GM06990 (cell line): Measurements from ENCODE around the gene GIT1.

Experiments
- DNase-seq: peaks from one replicate; pipeline ENCODE4 v3.0.0-alpha.2; 2011; ENCODE audit not compliant: insufficient read length; ENCODE audit errors: extremely low read depth
- H3K27me3 ChIP-seq: replicated peaks from 2 replicates; pipeline ENCODE4 v1.6.0; 2011; ENCODE audit warnings: low read length; ENCODE audit not compliant: control insufficient read depth, insufficient read depth
- H3K36me3 ChIP-seq: 2 replicates; pipeline ENCODE4 v1.5.1; 2011; ENCODE audit warnings: low read length; ENCODE audit not compliant: control insufficient read depth, insufficient read depth
- H3K4me3 ChIP-seq: replicated peaks from 2 replicates; pipeline ENCODE4 v1.5.1; 2011; ENCODE audit warnings: low read depth, mild to moderate bottlenecking, control low read depth, low read length
- TF ChIP-seq, protein P1 (sequence below): IDR thresholded peaks from 2 replicates; pipeline ENCODE4 v1.5.1; 2011; ENCODE audit warnings: low read length, control low read depth, mild to moderate bottlenecking, inconsistent platforms; ENCODE audit not compliant: insufficient read depth, poor library complexity, severe bottlenecking

The GIT1 gene

DNA sequence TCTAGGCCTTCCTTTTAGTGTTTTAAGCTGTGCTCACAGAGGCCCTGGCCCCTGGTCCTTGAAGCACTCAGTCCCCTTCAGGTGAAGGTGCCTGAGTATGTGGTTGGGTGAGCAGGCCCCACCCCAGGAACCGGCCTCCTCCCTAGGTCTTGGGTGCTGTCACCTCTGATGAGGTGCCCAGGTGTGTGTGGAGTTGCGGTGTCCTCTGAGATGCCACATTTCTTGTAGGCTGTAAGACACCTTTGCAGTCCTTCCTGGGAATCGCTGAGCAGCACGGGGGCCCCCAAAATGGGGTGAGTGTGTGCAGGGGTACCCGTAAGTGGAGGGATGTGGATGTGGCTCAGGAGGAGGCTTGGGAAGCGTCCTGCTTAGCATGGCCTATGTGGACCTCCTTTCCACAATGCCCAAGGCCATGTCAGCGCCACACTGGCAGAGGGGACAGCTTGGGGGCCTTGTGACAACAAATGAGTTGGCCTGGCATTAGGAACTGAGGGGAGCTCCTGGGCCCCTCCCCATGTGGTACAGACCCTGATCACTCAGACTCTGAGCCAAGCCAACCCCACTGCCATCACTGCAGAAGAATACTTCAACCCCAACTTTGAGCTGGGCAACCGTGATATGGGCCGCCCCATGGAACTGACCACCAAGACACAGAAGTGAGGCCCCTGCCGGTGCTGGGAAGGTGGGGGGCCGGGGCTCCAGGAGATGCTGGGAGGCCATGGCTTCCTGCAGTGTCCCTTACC, 22.1 kb upstream of the GIT1 start:
- TF ChIP-seq, protein P1, sequence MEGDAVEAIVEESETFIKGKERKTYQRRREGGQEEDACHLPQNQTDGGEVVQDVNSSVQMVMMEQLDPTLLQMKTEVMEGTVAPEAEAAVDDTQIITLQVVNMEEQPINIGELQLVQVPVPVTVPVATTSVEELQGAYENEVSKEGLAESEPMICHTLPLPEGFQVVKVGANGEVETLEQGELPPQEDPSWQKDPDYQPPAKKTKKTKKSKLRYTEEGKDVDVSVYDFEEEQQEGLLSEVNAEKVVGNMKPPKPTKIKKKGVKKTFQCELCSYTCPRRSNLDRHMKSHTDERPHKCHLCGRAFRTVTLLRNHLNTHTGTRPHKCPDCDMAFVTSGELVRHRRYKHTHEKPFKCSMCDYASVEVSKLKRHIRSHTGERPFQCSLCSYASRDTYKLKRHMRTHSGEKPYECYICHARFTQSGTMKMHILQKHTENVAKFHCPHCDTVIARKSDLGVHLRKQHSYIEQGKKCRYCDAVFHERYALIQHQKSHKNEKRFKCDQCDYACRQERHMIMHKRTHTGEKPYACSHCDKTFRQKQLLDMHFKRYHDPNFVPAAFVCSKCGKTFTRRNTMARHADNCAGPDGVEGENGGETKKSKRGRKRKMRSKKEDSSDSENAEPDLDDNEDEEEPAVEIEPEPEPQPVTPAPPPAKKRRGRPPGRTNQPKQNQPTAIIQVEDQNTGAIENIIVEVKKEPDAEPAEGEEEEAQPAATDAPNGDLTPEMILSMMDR, result no peak
- H3K36me3 ChIP-seq, result no peaks in the 10 kb centered on the region
- H3K4me3 ChIP-seq, result no peak overlapping the region
- DNase-seq, result no peak
- peaks cover under 1% of the 10 kb centered on the region for H3K27me3 ChIP-seq

DNA sequence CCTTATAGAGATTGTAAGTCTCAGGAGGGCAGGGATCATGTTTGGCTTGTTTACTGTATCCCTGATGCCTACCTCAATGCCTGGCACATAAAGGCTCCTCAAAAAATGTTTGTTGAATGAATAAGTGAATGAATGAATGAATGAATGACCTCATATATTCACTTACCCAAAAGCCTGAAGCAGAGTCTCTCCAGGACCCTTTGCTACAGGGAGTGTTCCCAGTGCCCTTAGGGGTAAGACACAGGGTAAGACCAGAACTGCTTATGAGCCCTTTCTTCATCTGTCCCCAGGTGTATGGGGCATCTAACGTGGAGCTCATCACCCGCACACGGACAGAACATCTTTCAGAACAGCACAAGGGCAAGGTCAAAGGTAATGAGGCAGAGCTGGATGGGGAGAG, 20.9 kb upstream of the GIT1 start:
- no peaks in the 10 kb centered on the region for H3K36me3 ChIP-seq
- TF ChIP-seq, protein P1, result no peak

DNA sequence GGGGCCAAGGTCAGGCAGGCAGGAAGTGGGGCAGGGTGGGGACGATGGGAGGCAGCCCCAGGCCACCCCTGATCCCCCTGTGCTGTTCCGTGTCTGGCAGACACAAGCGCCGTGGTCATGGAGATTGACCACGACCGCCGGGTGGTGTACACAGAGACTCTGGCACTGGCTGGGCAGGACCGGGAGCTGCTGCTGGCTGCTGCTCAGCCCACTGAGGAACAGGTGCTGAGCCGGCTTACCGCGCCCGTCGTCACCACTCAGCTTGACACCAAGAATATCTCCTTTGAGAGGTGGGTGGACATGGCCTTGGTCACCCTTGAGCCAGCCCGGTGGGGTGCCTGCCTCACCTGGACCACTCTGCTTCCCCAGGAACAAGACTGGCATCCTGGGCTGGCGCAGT, 19.5 kb upstream of the GIT1 start:
- TF ChIP-seq, protein P1, result no peak
- no peak for DNase-seq
- no peak overlapping the region for H3K4me3 ChIP-seq
- no peaks in the 10 kb centered on the region for H3K36me3 ChIP-seq
- no peaks in the 10 kb centered on the region for H3K27me3 ChIP-seq

More for the DNA sequence above, 20.9 kb upstream of the GIT1 start:
- Histone ChIP-seq H3K27me3 (no peaks in the 10 kb centered on the region), H3K4me3 (no peak overlapping the region)
- DNase-seq, result no peak

DNA sequence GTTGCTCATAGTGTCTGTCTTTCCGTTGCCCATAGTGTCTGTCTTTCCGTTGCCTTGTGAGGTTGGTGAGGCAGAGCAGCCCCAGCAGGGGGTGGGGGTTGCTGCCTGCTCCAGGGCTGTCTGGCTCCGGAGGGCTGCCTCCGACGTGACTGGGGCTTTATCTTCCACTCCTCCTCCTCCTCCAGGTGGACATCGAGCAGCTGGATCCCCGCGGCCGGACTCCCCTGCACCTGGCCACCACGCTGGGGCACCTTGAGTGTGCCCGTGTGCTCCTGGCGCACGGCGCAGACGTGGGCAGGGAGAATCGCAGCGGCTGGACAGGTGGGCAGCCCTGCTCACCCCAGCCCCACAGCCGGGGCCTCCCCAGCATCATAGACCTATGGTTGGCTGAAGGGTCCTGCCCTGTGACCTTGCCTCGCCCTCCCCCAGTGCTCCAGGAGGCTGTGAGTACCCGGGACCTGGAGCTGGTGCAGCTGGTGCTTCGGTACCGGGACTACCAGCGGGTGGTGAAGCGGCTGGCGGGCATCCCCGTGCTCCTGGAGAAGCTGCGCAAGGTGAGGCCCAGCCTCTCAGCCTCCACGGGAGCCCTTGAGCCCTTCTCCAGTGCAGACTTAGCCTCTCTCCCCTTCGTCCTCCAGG, 18.2 kb upstream of the GIT1 start:
- TF ChIP-seq, protein P1, result no peak
- H3K27me3 ChIP-seq, result no peaks in the 10 kb centered on the region
- no peak for DNase-seq
- no peak overlapping the region for H3K4me3 ChIP-seq
- H3K36me3 ChIP-seq, result no peaks in the 10 kb centered on the region

DNA sequence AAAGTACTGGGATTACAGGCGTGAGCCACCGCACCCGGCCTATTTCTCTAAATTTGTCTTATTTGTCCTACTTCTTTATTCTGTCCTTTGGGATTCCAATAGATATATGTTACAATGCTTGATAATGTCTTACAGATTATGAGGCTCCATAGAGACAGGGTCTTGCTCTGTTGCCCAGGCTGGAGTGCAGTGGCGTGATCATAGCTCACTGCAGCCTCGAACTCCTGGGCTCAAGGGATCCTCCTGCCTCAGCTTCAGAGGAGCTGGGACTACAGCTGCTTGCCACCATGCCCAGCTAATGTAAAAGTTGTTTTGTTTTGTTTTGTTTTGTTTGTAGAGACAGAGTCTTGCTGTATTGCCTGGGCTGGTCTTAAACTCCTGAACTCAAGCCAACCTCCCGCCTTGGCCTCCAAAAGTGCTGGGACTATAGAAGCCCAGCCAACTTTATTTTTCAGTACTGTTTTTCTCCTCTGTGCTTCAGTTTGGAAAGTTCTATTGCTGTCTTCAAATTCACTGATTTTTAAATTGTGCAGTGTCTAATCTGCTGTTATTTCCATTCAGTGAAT, 13.7 kb upstream of the GIT1 start:
- TF ChIP-seq, protein P1, result no peak
- no peaks in the 10 kb centered on the region for H3K27me3 ChIP-seq
- no peaks in the 10 kb centered on the region for H3K36me3 ChIP-seq
- H3K4me3 ChIP-seq, result no peak overlapping the region
- DNase-seq, result no peak
